Endothelial cell of umbilical vein (primary cell): ENCODE measurements around the gene DBP. TPM values are rescaled to one million over a fixed set of nuclear protein-coding genes. Genes with fewer than 3 reads are reported as not detected.

ENCODE experiments used
- BruUV-seq: library from RNA; stranded (reverse); fragments of 400-500 nt; replicated peaks from 2 replicates; lab custom pipeline; 2021; lab: Mats Ljungman, UMichigan
- CTCF ChIA-PET: fragments of 300-600, 350-600 bp; sonication (Branson Sonifier 250); formaldehyde crosslinking; loops from one replicate; lab custom pipeline; 2021; ENCODE audit warnings: antibody characterized with exemption, inconsistent platforms; lab: Charles Lee
- POLR2A ChIA-PET: fragments of 300-600, 350-600 bp; sonication (Branson Sonifier 250); formaldehyde crosslinking; loops from one replicate; lab custom pipeline; 2021; ENCODE audit warnings: antibody characterized with exemption, inconsistent platforms; lab: Charles Lee
- DNase-seq: peaks from one replicate; pipeline ENCODE4 v3.0.0-alpha.2; 2011; ENCODE audit warnings: low read depth, low spot score
- FAIRE-seq: peaks from 2 replicates; lab custom pipeline; 2011; peaks lifted over from hg19 to GRCh38; lab: Jason Lieb, UNC
- H2AFZ ChIP-seq: 2 replicates; pipeline ENCODE4 v1.6.0; 2012; ENCODE audit warnings: low read depth, low read length, control low read depth, inconsistent platforms
- H3K27ac ChIP-seq: 2 replicates; pipeline ENCODE4 v1.5.1; 2011; ENCODE audit warnings: low read depth, mild to moderate bottlenecking, control low read depth, low read length, moderate library complexity; ENCODE audit not compliant: insufficient read depth
- H3K27me3 ChIP-seq, 2 experiments: 2 replicates each; pipeline versions ENCODE4 v1.6.0 to v1.6.1; 2011; ENCODE audit warnings: low read length in 2 of 2, mixed read lengths in 1 of 2; ENCODE audit not compliant: control insufficient read depth in 2 of 2, insufficient read depth in 2 of 2
- H3K36me3 ChIP-seq, 2 experiments: 2 replicates in 1 of 2; 3 replicates in 1 of 2; pipeline ENCODE4 v1.5.1; 2011; ENCODE audit warnings: low read length in 2 of 2, mild to moderate bottlenecking in 1 of 2, moderate library complexity in 1 of 2; ENCODE audit not compliant: control insufficient read depth in 2 of 2, insufficient read depth in 2 of 2; ENCODE audit errors: extremely low read depth in 1 of 2
- H3K4me1 ChIP-seq: 3 replicates; pipeline ENCODE4 v1.5.1; 2011; ENCODE audit warnings: mild to moderate bottlenecking, low read length; ENCODE audit not compliant: control insufficient read depth, insufficient read depth; ENCODE audit errors: extremely low read depth
- H3K4me2 ChIP-seq: 2 replicates; pipeline ENCODE4 v1.6.1; 2011; ENCODE audit warnings: low read length, control low read depth, mixed read lengths; ENCODE audit not compliant: insufficient read depth
- H3K4me3 ChIP-seq, 3 experiments: fragments of 200-600 bp in 1 of 3; sonication (generic), shearing (Covaris generic) in 1 of 3; replicated peaks in 1 of 3; 2 replicates each; pipeline ENCODE4 v1.5.1; 2011 to 2016; ENCODE audit warnings: control low read depth in 3 of 3, low read length in 3 of 3, mild to moderate bottlenecking in 2 of 3, inconsistent platforms in 1 of 3, low read depth in 1 of 3, moderate library complexity in 1 of 3; ENCODE audit not compliant: insufficient read depth in 1 of 3
- H3K79me2 ChIP-seq: 2 replicates; pipeline ENCODE4 v1.6.0; 2012; ENCODE audit warnings: low read length, inconsistent platforms; ENCODE audit not compliant: control insufficient read depth, insufficient read depth
- H3K9ac ChIP-seq: replicated peaks from 2 replicates; pipeline ENCODE3; 2011; ENCODE audit warnings: low read length, control low read depth; ENCODE audit not compliant: insufficient read depth; ENCODE audit errors: extremely low read depth
- H3K9me1 ChIP-seq: replicated peaks from 3 replicates; pipeline ENCODE4 v1.6.0; 2011; ENCODE audit warnings: mild to moderate bottlenecking, low read length; ENCODE audit not compliant: control insufficient read depth, insufficient read depth; ENCODE audit errors: extremely low read depth
- H3K9me3 ChIP-seq: replicated peaks from 2 replicates; pipeline ENCODE4 v1.5.1; 2012; ENCODE audit warnings: low read length, inconsistent platforms; ENCODE audit not compliant: control insufficient read depth, insufficient read depth
- H4K20me1 ChIP-seq: replicated peaks from 2 replicates; pipeline ENCODE3; 2011; ENCODE audit warnings: mild to moderate bottlenecking, low read length; ENCODE audit not compliant: control insufficient read depth, insufficient read depth; ENCODE audit errors: extremely low read depth
- CTCF ChIP-seq, 2 donors: IDR thresholded peaks; 1 replicate in 1 of 2; 2 replicates in 1 of 2; pipeline ENCODE4 v1.5.1; 2011; ENCODE audit warnings: low read length in 2 of 2, mild to moderate bottlenecking in 2 of 2, moderate library complexity in 2 of 2, control low read depth in 1 of 2, inconsistent platforms in 1 of 2, low read depth in 1 of 2; ENCODE audit not compliant: insufficient read depth in 1 of 2; ENCODE audit errors: extremely low read depth in 1 of 2
- EZH2 ChIP-seq: IDR thresholded peaks from 2 replicates; pipeline ENCODE4 v1.6.1; 2012; ENCODE audit warnings: borderline replicate concordance, low read depth, mild to moderate bottlenecking, moderate library complexity, low read length, inconsistent platforms; ENCODE audit not compliant: severe bottlenecking
- FOS ChIP-seq: IDR thresholded peaks from 2 replicates; pipeline ENCODE4 v1.6.1; 2011; ENCODE audit warnings: mild to moderate bottlenecking, low read length, moderate library complexity, borderline replicate concordance; ENCODE audit not compliant: insufficient read depth
- GATA2 ChIP-seq: IDR thresholded peaks from 2 replicates; pipeline ENCODE4 v1.7.0; 2011; ENCODE audit warnings: low read depth, mild to moderate bottlenecking, moderate library complexity, mixed read lengths, low read length; ENCODE audit not compliant: insufficient read length, insufficient read depth
- JUN ChIP-seq: IDR thresholded peaks from 2 replicates; pipeline ENCODE4 v1.6.1; 2011; ENCODE audit warnings: borderline replicate concordance, low read depth; ENCODE audit not compliant: insufficient read length, insufficient read depth
- MAX ChIP-seq: IDR thresholded peaks from 2 replicates; pipeline ENCODE4 v1.6.1; 2011; ENCODE audit not compliant: insufficient read depth, insufficient read length
- MYC ChIP-seq: IDR thresholded peaks from one replicate; pipeline ENCODE4 v1.6.1; 2011; ENCODE audit warnings: mild to moderate bottlenecking, low read depth, low read length
- POLR2A ChIP-seq: IDR thresholded peaks from 2 replicates; pipeline ENCODE4 v1.6.1; 2012; ENCODE audit warnings: low read depth, mild to moderate bottlenecking, control low read depth, low read length
- POLR2AphosphoS5 ChIP-seq: IDR thresholded peaks from 2 replicates; pipeline ENCODE4 v1.6.1; 2012; ENCODE audit warnings: low read depth, mild to moderate bottlenecking, control low read depth, low read length, moderate library complexity; ENCODE audit not compliant: insufficient read depth
- dilution Hi-C: fragments of 300-500 bp; cut with MboI; formaldehyde crosslinking; loops from one replicate; pipeline ENCODE4 v1.15.0; 2019; ENCODE audit warnings: low sequenced_read_pairs; ENCODE audit not compliant: extremely low pct_ligation_motif_present
- intact Hi-C: fragments of 100-400 bp; cut with micrococcal nuclease; formaldehyde crosslinking; loops from one replicate; pipeline ENCODE4 v1.10.0; 2022
- polyA plus RNA-seq, 4 experiments: library from polyadenylated mRNA; depleted of rRNA in 3 of 4; stranded (reverse) in 3 of 4; unstranded in 1 of 4; fragments of >200 nt; gene quantifications; 2 replicates each; pipeline versions ENCODE4 v1.2.1 to v1.2.3, GENCODE V29; 2011 to 2012; ENCODE audit warnings: missing spikeins in 1 of 4
- total RNA-seq: library from RNA; stranded (reverse); gene quantifications from 2 replicates; pipeline ENCODE4 v1.2.3, GENCODE V29; 2021

The DBP gene
- total and polyA plus RNA-seq, 2 donors (not counting 3 experiments of a cell fraction or from before 2014, with no cell fraction given): 1.5 to 1.8 TPM

GRCh38 chr19:48619692-48620585 lies 17.2 kb downstream of the DBP start:
- TSS peak; percentile 65 for BruUV-seq
- peak overlapping the region; percentile 91 for H3K9ac ChIP-seq
- no peaks in the 10 kb centered on the region for H3K9me3 ChIP-seq
- dilution Hi-C loops: no loop called here
- H3K9me1 ChIP-seq: no peaks in the 10 kb centered on the region
- H3K36me3 ChIP-seq: peaks cover 19 to 24% of the 10 kb centered on the region in 2 experiments
- peak overlapping the region; percentile 95 for H3K4me2 ChIP-seq
- H4K20me1 ChIP-seq: no peaks in the 10 kb centered on the region
- CTCF ChIA-PET: interaction anchor here (0.9 to 2.7 kb wide), 4 partner anchors 10 to 26 kb away, joined by 3 to 12 read pairs (median 7); no protein-coding TSS in a partner anchor
- TF ChIP-seq EZH2: no peak
- no peak for TF ChIP-seq FOS
- no peak for TF ChIP-seq MYC
- no peak for TF ChIP-seq POLR2AphosphoS5
- TF ChIP-seq GATA2: no peak
- TF ChIP-seq CTCF (IDR thresholded peaks at IDR 0.05; ENCODE audit: extremely low read depth in 1 of 2, insufficient read depth in 1 of 2, low read depth in 1 of 2, low read length in 2 of 2): no peak
- TF ChIP-seq POLR2A: no peak
- no peak for TF ChIP-seq MAX
- no peak for TF ChIP-seq JUN
- FAIRE-seq (peak; percentile 66), DNase-seq (no peak)
- peaks cover 38% of the 10 kb centered on the region for H3K79me2 ChIP-seq
- peaks cover 31% of the 10 kb centered on the region for H3K4me1 ChIP-seq
- POLR2A ChIA-PET: interaction anchor here (0.5 to 1.6 kb wide), 11 partner anchors 10 to 374 kb away, joined by 3 to 15 read pairs (median 4); partner anchors contain the start of genes GYS1 and RUVBL2
- no peaks in the 10 kb centered on the region for H3K27me3 ChIP-seq
- H2AFZ ChIP-seq: peak overlapping the region; percentile 81
- H3K4me3 ChIP-seq: peak overlapping the region; percentile 56 to 87 (median 70)
- intact Hi-C loops: loop anchor here (1.0 kb wide), 1 partner anchor 17 kb away; the partner anchor contains the start of gene DBP
- H3K27ac ChIP-seq: peak overlapping the region; percentile 81
